IMR-90 (cell line): Measurements from ENCODE around the gene TXNL4B. TPM values are rescaled to one million over a fixed set of nuclear protein-coding genes. Genes with fewer than 3 reads are reported as not detected.

Experiments
- ATAC-seq: fragments of 200-7000 bp; cut with Tn5 transposase; 2 replicates; pipeline ENCODE4 v1.9.1; 2020; ENCODE audit warnings: low read depth, mild to moderate bottlenecking, moderate library complexity
- BruUV-seq: library from RNA; stranded (reverse); fragments of 400-500 nt; replicated peaks from 2 replicates; lab custom pipeline; 2021; lab: Mats Ljungman, UMichigan
- CTCF ChIA-PET: fragments of 300-600 bp; formaldehyde crosslinking; extraction: SDS; loops from one replicate; lab custom pipeline; 2021; ENCODE audit warnings: antibody characterized with exemption; lab: Yijun Ruan, JAX
- POLR2A ChIA-PET: fragments of 300-600 bp; sonication (Branson Sonifier 250); formaldehyde crosslinking; loops from one replicate; lab custom pipeline; 2022; ENCODE audit warnings: antibody characterized with exemption; ENCODE audit not compliant: unreplicated experiment; lab: Charles Lee
- DNase-seq: peaks from one replicate; pipeline ENCODE4 v3.0.0; 2013
- H2AFZ ChIP-seq: replicated peaks from 2 replicates; pipeline ENCODE3; 2013; ENCODE audit warnings: low read length, mild to moderate bottlenecking; ENCODE audit not compliant: poor library complexity
- H2AK5ac ChIP-seq: 2 replicates; pipeline ENCODE4 v1.6.1; 2013; ENCODE audit warnings: low read depth, low read length, inconsistent platforms
- H2AK9ac ChIP-seq: replicated peaks from 2 replicates; pipeline ENCODE3; 2013; ENCODE audit warnings: mild to moderate bottlenecking, low read depth, low read length, moderate library complexity; ENCODE audit not compliant: poor library complexity
- H2BK120ac ChIP-seq: 2 replicates; pipeline ENCODE4 v1.6.1; 2013; ENCODE audit warnings: low read depth, low read length, inconsistent platforms
- H2BK15ac ChIP-seq: 3 replicates; pipeline ENCODE4 v1.6.1; 2013; ENCODE audit warnings: low read depth, low read length, inconsistent platforms
- H2BK20ac ChIP-seq: 2 replicates; pipeline ENCODE4 v1.6.1; 2013; ENCODE audit warnings: low read depth, mild to moderate bottlenecking, inconsistent platforms, low read length, moderate library complexity
- H2BK5ac ChIP-seq: 2 replicates; pipeline ENCODE4 v1.6.1; 2013; ENCODE audit warnings: mild to moderate bottlenecking, low read depth, low read length, inconsistent platforms; ENCODE audit not compliant: poor library complexity, severe bottlenecking
- H3K14ac ChIP-seq: replicated peaks from 2 replicates; pipeline ENCODE4 v1.6.1; 2013; ENCODE audit warnings: low read depth, low read length, inconsistent platforms
- H3K18ac ChIP-seq: 2 replicates; pipeline ENCODE4 v1.6.1; 2013; ENCODE audit warnings: low read depth, low read length, control low read depth
- H3K23ac ChIP-seq: 2 replicates; pipeline ENCODE4 v1.6.1; 2013; ENCODE audit warnings: low read depth, low read length, inconsistent platforms
- H3K27ac ChIP-seq: 2 replicates; pipeline ENCODE4 v1.5.1; 2013; ENCODE audit warnings: mild to moderate bottlenecking, control low read depth, low read length; ENCODE audit not compliant: insufficient read depth
- H3K27me3 ChIP-seq: 2 replicates; pipeline ENCODE4 v1.6.1; 2013; ENCODE audit warnings: low read length; ENCODE audit not compliant: control insufficient read depth, insufficient read depth
- H3K36me3 ChIP-seq: 2 replicates; pipeline ENCODE4 v1.6.1; 2013; ENCODE audit warnings: low read length, mixed read lengths; ENCODE audit not compliant: control insufficient read depth, insufficient read depth
- H3K4ac ChIP-seq: 2 replicates; pipeline ENCODE4 v1.6.1; 2013; ENCODE audit warnings: low read depth, low read length, inconsistent platforms
- H3K4me1 ChIP-seq: 2 replicates; pipeline ENCODE4 v1.6.1; 2013; ENCODE audit warnings: low read length, mixed read lengths; ENCODE audit not compliant: control insufficient read depth, insufficient read depth
- H3K4me2 ChIP-seq: 2 replicates; pipeline ENCODE4 v1.6.1; 2013; ENCODE audit warnings: low read depth, mild to moderate bottlenecking, control low read depth, low read length, moderate library complexity
- H3K4me3 ChIP-seq: 2 replicates; pipeline ENCODE4 v1.5.1; 2013; ENCODE audit warnings: low read depth, mild to moderate bottlenecking, control low read depth, low read length, moderate library complexity; ENCODE audit not compliant: insufficient read depth
- H3K56ac ChIP-seq: 2 replicates; pipeline ENCODE4 v1.6.1; 2013; ENCODE audit warnings: low read length, inconsistent platforms; ENCODE audit not compliant: insufficient read depth; ENCODE audit errors: extremely low read depth
- H3K79me1 ChIP-seq, 2 experiments: 2 replicates each; pipeline ENCODE4 v1.6.1; 2013; ENCODE audit warnings: low read length in 2 of 2, inconsistent platforms in 1 of 2, low read depth in 1 of 2
- H3K9ac ChIP-seq: 2 replicates; pipeline ENCODE4 v1.6.1; 2013; ENCODE audit warnings: low read depth, low read length, control low read depth
- H3K9me1 ChIP-seq: 2 replicates; pipeline ENCODE4 v1.6.1; 2013; ENCODE audit warnings: low read length, inconsistent platforms; ENCODE audit not compliant: insufficient read depth
- H3K9me3 ChIP-seq: 2 replicates; pipeline ENCODE4 v1.6.1; 2013; ENCODE audit warnings: low read length; ENCODE audit not compliant: control insufficient read depth, insufficient read depth
- H4K20me1 ChIP-seq: 2 replicates; pipeline ENCODE4 v1.6.1; 2013; ENCODE audit warnings: low read length, inconsistent platforms; ENCODE audit not compliant: insufficient read depth
- H4K5ac ChIP-seq: 2 replicates; pipeline ENCODE4 v1.6.1; 2013; ENCODE audit warnings: mild to moderate bottlenecking, low read depth, low read length, control low read depth
- H4K8ac ChIP-seq, 2 experiments: 2 replicates each; pipeline ENCODE4 v1.6.1; 2013; ENCODE audit warnings: low read depth in 2 of 2, low read length in 2 of 2, control low read depth in 1 of 2, inconsistent platforms in 1 of 2
- H4K91ac ChIP-seq: 2 replicates; pipeline ENCODE4 v1.6.1; 2013; ENCODE audit warnings: low read depth, low read length, inconsistent platforms; ENCODE audit not compliant: insufficient read depth
- BHLHE40 ChIP-seq: fragments of 150-350 bp; IDR thresholded peaks from 2 replicates; pipeline ENCODE4 v1.6.1; 2016; ENCODE audit warnings: mild to moderate bottlenecking, low read depth, low read length
- CEBPB ChIP-seq: IDR thresholded peaks from 2 replicates; pipeline ENCODE4 v1.6.1; 2012; ENCODE audit warnings: low read depth, low read length, improper control_type of control experiment
- CHD1 ChIP-seq: IDR thresholded peaks from 2 replicates; pipeline ENCODE4 v1.6.1; 2012; ENCODE audit warnings: low read depth, low read length, improper control_type of control experiment
- CTCF ChIP-seq: conservative IDR thresholded peaks from 2 replicates; pipeline ENCODE4 v1.5.1; 2012; ENCODE audit warnings: mild to moderate bottlenecking, low read depth, low read length, improper control_type of control experiment
- ELK1 ChIP-seq: fragments of 150-350 bp; IDR thresholded peaks from 2 replicates; pipeline ENCODE4 v1.6.1; 2016; ENCODE audit warnings: low read depth, mild to moderate bottlenecking, low read length, moderate library complexity, borderline replicate concordance
- FOS ChIP-seq: fragments of 150-350 bp; IDR thresholded peaks from 2 replicates; pipeline ENCODE4 v1.6.1; 2016; ENCODE audit warnings: low read depth, low read length
- MAFK ChIP-seq: IDR thresholded peaks from 2 replicates; pipeline ENCODE4 v1.6.1; 2012; ENCODE audit warnings: low read depth, low read length, improper control_type of control experiment
- MAZ ChIP-seq: IDR thresholded peaks from 2 replicates; pipeline ENCODE4 v1.6.1; 2012; ENCODE audit warnings: low read depth, mild to moderate bottlenecking, low read length, improper control_type of control experiment, moderate library complexity, borderline replicate concordance
- MXI1 ChIP-seq: IDR thresholded peaks from 2 replicates; pipeline ENCODE4 v1.6.1; 2012; ENCODE audit warnings: low read depth, mild to moderate bottlenecking, low read length, moderate library complexity, borderline replicate concordance
- NFE2L2 ChIP-seq: fragments of 150-350 bp; IDR thresholded peaks from 2 replicates; pipeline ENCODE4 v1.6.1; 2016; ENCODE audit warnings: low read depth, mild to moderate bottlenecking, low read length
- POLR2A ChIP-seq: IDR thresholded peaks from 2 replicates; pipeline ENCODE4 v1.6.1; 2012; ENCODE audit warnings: mild to moderate bottlenecking, low read depth, low read length
- RAD21 ChIP-seq: IDR thresholded peaks from 2 replicates; pipeline ENCODE4 v1.6.1; 2012; ENCODE audit warnings: low read length, improper control_type of control experiment
- RCOR1 ChIP-seq: IDR thresholded peaks from 2 replicates; pipeline ENCODE4 v1.6.1; 2012; ENCODE audit warnings: mild to moderate bottlenecking, low read length, improper control_type of control experiment; ENCODE audit not compliant: insufficient replicate concordance
- RFX5 ChIP-seq: IDR thresholded peaks from 2 replicates; pipeline ENCODE4 v1.8.0; 2012; ENCODE audit warnings: low read depth, mild to moderate bottlenecking, low read length, moderate library complexity
- SMC3 ChIP-seq: fragments of 150-350 bp; IDR thresholded peaks from 2 replicates; pipeline ENCODE4 v1.6.1; 2016; ENCODE audit warnings: low read depth, mild to moderate bottlenecking, antibody characterized with exemption, low read length, moderate library complexity
- USF2 ChIP-seq: fragments of 150-350 bp; IDR thresholded peaks from 2 replicates; pipeline ENCODE4 v1.6.1; 2017; ENCODE audit warnings: mild to moderate bottlenecking, antibody characterized with exemption, low read length, low read depth
- WGBS, 2 experiments: methylation state at CpG; one replicate each; pipeline versions ENCODE4 v1.1.5 to v1.1.7; 2013; ENCODE audit warnings: missing lambda C conversion rate in 2 of 2; ENCODE audit not compliant: insufficient read length in 1 of 2; ENCODE audit errors: extremely low coverage in 2 of 2; 5-methylcytosine and 5-hydroxymethylcytosine counted together
- dilution Hi-C: fragments of 300-500 bp; cut with HindIII; formaldehyde crosslinking; loops from one replicate; pipeline ENCODE4 v1.14.3; 2018; ENCODE audit warnings: low sequenced_read_pairs; ENCODE audit not compliant: unreplicated experiment
- in situ Hi-C: fragments of 300-500 bp; cut with MboI; formaldehyde crosslinking; loops from 3 replicates; pipeline ENCODE4 v1.14.3; 2019; ENCODE audit warnings: low sequenced_read_pairs, inconsistent platforms, mixed read lengths
- intact Hi-C: fragments of 100-400 bp; cut with micrococcal nuclease; formaldehyde crosslinking; loops from 2 replicates; pipeline ENCODE4 v1.10.0; 2022
- polyA plus RNA-seq, 3 experiments: library from polyadenylated mRNA; depleted of rRNA; stranded (reverse); fragments of >200 nt; gene quantifications; 2 replicates each; pipeline ENCODE4 v1.2.3, GENCODE V29; 2012; ENCODE audit warnings: low replicate concordance in 1 of 3
- total RNA-seq: library from RNA; depleted of rRNA; stranded (reverse); fragments of >200 nt; gene quantifications from 2 replicates; pipeline ENCODE4 v1.2.3, GENCODE V29; 2012

The TXNL4B gene
- total and polyA plus RNA-seq, 2 of the 4 experiments (the other 2 are of a cell fraction) = 5.4 to 8.6 TPM

- Histone ChIP-seq H2AK9ac (no peak overlapping the region), H3K14ac (no peak overlapping the region), H3K23ac (no peak overlapping the region), H2AFZ (no peak overlapping the region), H3K4me2 (no peak overlapping the region), H4K20me1 (no peaks in the 10 kb centered on the region), H3K4ac (no peak overlapping the region), H3K79me1 (no peaks in the 10 kb centered on the region), H2BK20ac (no peak overlapping the region), H4K8ac (no peak overlapping the region), H3K4me3 (no peak overlapping the region), H2AK5ac (no peak overlapping the region), H3K4me1 (no peaks in the 10 kb centered on the region), H3K9me1 (no peaks in the 10 kb centered on the region), H2BK5ac (no peak overlapping the region), H3K9me3 (no peaks in the 10 kb centered on the region), H2BK15ac (no peak overlapping the region), H3K56ac (no peak overlapping the region), H3K9ac (no peak overlapping the region), H2BK120ac (no peak overlapping the region), H3K18ac (no peak overlapping the region), H4K91ac (no peak overlapping the region), H3K36me3 (no peaks in the 10 kb centered on the region), H4K5ac (no peak overlapping the region), H3K27ac (no peak overlapping the region), H3K27me3 (no peaks in the 10 kb centered on the region; the same call in 1 of the 2 replicates)
- WGBS, 2 experiments = 88% methylated on average over 3 of the region's 5 CpGs; no CpG with 5 or more reads in 1 of the 2 experiments
- CTCF ChIA-PET = no interaction called here
- ATAC-seq = no peak
- BruUV-seq = no TSS peak
- dilution Hi-C loops (no loop called here), intact Hi-C loops (loop anchor here (10.0 kb wide), 1 partner anchor 59 kb away; the partner anchor contains the start of genes DHX38 and TXNL4B), in situ Hi-C loops (no loop called here)
- POLR2A ChIA-PET = no interaction called here
- no peak for DNase-seq
- TF ChIP-seq MXI1 (no peak), USF2 (no peak), ELK1 (no peak), MAZ (no peak), CTCF (no peak), SMC3 (no peak), CEBPB (no peak), RFX5 (no peak), FOS (no peak), NFE2L2 (no peak), BHLHE40 (no peak), MAFK (no peak), POLR2A (no peak), RCOR1 (no peak), CHD1 (no peak), RAD21 (no peak)
Observed at GRCh38 chr16:72036098-72036497, 57.3 kb downstream of the TXNL4B start.
